Astrocyte (in vitro differentiated cells and primary cell): ENCODE data around the gene C11orf91. TPM values are rescaled to one million over a fixed set of nuclear protein-coding genes. Genes with fewer than 3 reads are reported as not detected.

Experiments
- DNase-seq: peaks from one replicate; pipeline ENCODE4 v3.0.0-alpha.2; 2010; ENCODE audit warnings: low read depth
- FAIRE-seq: peaks from 2 replicates; lab custom pipeline; 2011; peaks lifted over from hg19 to GRCh38; lab: Jason Lieb, UNC
- H2AFZ ChIP-seq: 2 replicates; pipeline ENCODE4 v1.6.0; 2012; ENCODE audit warnings: low read depth, low read length, inconsistent platforms
- H3K27ac ChIP-seq: 2 replicates; pipeline ENCODE4 v1.5.1; 2011; ENCODE audit warnings: low read depth, low read length, inconsistent platforms
- H3K27me3 ChIP-seq: 2 replicates; pipeline ENCODE4 v1.6.0; 2011; ENCODE audit warnings: low read length, inconsistent platforms; ENCODE audit not compliant: insufficient read depth
- H3K36me3 ChIP-seq: 2 replicates; pipeline ENCODE4 v1.5.1; 2011; ENCODE audit warnings: low read length, inconsistent platforms; ENCODE audit not compliant: insufficient read depth
- H3K4me1 ChIP-seq: 2 replicates; pipeline ENCODE4 v1.5.1; 2011; ENCODE audit warnings: low read length, inconsistent platforms; ENCODE audit not compliant: insufficient read depth
- H3K4me2 ChIP-seq: 2 replicates; pipeline ENCODE4 v1.6.0; 2012; ENCODE audit warnings: low read length, inconsistent platforms
- H3K4me3 ChIP-seq: 2 replicates; pipeline ENCODE4 v1.5.1; 2011; ENCODE audit warnings: low read depth, mild to moderate bottlenecking, low read length, inconsistent platforms; ENCODE audit not compliant: insufficient read depth
- H3K79me2 ChIP-seq: 2 replicates; pipeline ENCODE4 v1.6.0; 2012; ENCODE audit warnings: mild to moderate bottlenecking, low read length, inconsistent platforms; ENCODE audit not compliant: insufficient read depth
- H3K9ac ChIP-seq: 2 replicates; pipeline ENCODE4 v1.6.0; 2012; ENCODE audit warnings: mild to moderate bottlenecking, low read length, inconsistent platforms
- H3K9me3 ChIP-seq: 2 replicates; pipeline ENCODE4 v1.5.1; 2012; ENCODE audit warnings: low read depth, mild to moderate bottlenecking, low read length, inconsistent platforms; ENCODE audit not compliant: insufficient read depth
- H4K20me1 ChIP-seq: 2 replicates; pipeline ENCODE4 v1.6.0; 2012; ENCODE audit warnings: low read length, inconsistent platforms; ENCODE audit not compliant: insufficient read depth
- H3K27ac Mint-ChIP-seq: one replicate; pipeline ENCODE4 v1.8.0; 2021; ENCODE audit warnings: mild to moderate bottlenecking, mixed read lengths; ENCODE audit not compliant: unreplicated experiment
- H3K27me3 Mint-ChIP-seq: one replicate; pipeline ENCODE4 v1.8.0; 2021; ENCODE audit warnings: low read depth, mixed read lengths; ENCODE audit not compliant: unreplicated experiment
- H3K36me3 Mint-ChIP-seq: one replicate; pipeline ENCODE4 v1.8.0; 2021; ENCODE audit warnings: low read depth, mixed read lengths; ENCODE audit not compliant: unreplicated experiment
- H3K4me1 Mint-ChIP-seq: one replicate; pipeline ENCODE4 v1.8.0; 2021; ENCODE audit warnings: low read depth, mixed read lengths; ENCODE audit not compliant: unreplicated experiment
- H3K4me3 Mint-ChIP-seq: one replicate; pipeline ENCODE4 v1.8.0; 2021; ENCODE audit warnings: mild to moderate bottlenecking, moderate library complexity, mixed read lengths; ENCODE audit not compliant: unreplicated experiment
- H3K9me3 Mint-ChIP-seq: one replicate; pipeline ENCODE4 v1.8.0; 2021; ENCODE audit warnings: mild to moderate bottlenecking, mixed read lengths; ENCODE audit not compliant: unreplicated experiment
- CTCF ChIP-seq: IDR thresholded peaks from 2 replicates; pipeline ENCODE4 v1.5.1; 2011; ENCODE audit warnings: low read depth, mild to moderate bottlenecking, inconsistent platforms, low read length, moderate library complexity; ENCODE audit not compliant: insufficient read depth
- EZH2 ChIP-seq: IDR thresholded peaks from 2 replicates; pipeline ENCODE4 v1.6.1; 2012; ENCODE audit warnings: mild to moderate bottlenecking, low read length, inconsistent platforms; ENCODE audit not compliant: insufficient read depth
- total RNA-seq: library from RNA; stranded (reverse); gene quantifications from 2 replicates; pipeline ENCODE4 v1.2.1, GENCODE V29; 2021

C11orf91 gene
- total RNA-seq, 1 donor from 2014 or later = not detected

DNA sequence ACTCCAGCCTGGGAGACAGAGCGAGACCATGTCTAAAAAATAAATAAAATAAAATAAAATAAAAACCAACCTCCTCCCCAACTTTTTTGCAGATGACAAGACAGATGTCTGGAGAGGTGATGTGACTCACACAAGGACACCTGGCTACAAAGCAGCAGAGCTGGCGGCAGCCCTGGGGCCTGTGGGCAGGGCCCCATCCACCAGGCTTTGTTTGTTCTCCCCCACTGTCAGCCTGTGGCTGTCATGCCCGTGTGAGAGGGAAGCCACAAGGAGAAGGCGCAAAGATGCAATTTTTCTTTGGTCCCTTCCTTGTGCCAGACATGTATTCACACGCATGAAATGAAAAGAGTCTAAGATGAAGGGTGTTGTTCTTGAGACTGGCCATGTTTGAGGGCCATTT, 19.0 kb upstream of the C11orf91 start:
- FAIRE-seq (no peak), DNase-seq (no peak)
- Histone ChIP-seq H4K20me1 (peaks cover 65% of the 10 kb centered on the region), H3K27me3 (no peaks in the 10 kb centered on the region), H3K9me3 (no peaks in the 10 kb centered on the region), H3K36me3 (peaks cover 52% of the 10 kb centered on the region), H3K4me1 (peaks cover 52% of the 10 kb centered on the region), H3K27ac (peak overlapping the region; percentile 44), H3K4me2 (no peak overlapping the region), H2AFZ (no peak overlapping the region), H3K4me3 (no peak overlapping the region), H3K9ac (no peak overlapping the region), H3K79me2 (peaks cover 92% of the 10 kb centered on the region)
- H3K9me3 Mint-ChIP-seq = no peaks in the 10 kb centered on the region
- peak overlapping the region; percentile 31 for H3K27ac Mint-ChIP-seq
- no peaks in the 10 kb centered on the region for H3K27me3 Mint-ChIP-seq
- no peak overlapping the region for H3K4me3 Mint-ChIP-seq
- no peak for TF ChIP-seq CTCF
- no peak for TF ChIP-seq EZH2
- H3K4me1 Mint-ChIP-seq = peaks cover 47% of the 10 kb centered on the region
- peaks cover 18% of the 10 kb centered on the region for H3K36me3 Mint-ChIP-seq

DNA sequence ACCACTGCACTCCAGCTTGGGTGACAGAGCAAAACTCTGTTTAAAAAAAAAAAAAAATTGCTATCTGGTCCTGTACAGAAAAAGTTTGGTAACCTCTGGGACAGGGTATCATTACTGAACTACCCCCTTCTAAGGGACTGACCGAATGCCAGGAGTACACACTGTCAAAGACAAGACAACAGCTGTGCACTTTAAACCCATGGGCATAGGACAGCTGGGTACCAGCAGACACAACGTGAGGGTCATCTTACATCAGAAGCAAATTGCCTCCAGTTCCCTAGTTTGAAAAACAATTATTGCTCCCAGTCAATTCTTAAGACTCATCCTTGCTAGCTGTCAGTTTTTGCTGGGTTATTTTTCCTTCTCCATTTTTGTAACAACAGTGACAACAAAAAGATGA, 17.8 kb upstream of the C11orf91 start:
- FAIRE-seq = no peak
- no peak overlapping the region for H3K4me3 ChIP-seq
- Mint-ChIP-seq H3K9me3 (no peaks in the 10 kb centered on the region), H3K4me3 (no peak overlapping the region), H3K27me3 (no peaks in the 10 kb centered on the region), H3K27ac (peak overlapping the region; percentile 55), H3K36me3 (peaks cover 18% of the 10 kb centered on the region), H3K4me1 (peaks cover 35% of the 10 kb centered on the region)
- peaks cover 90% of the 10 kb centered on the region for H3K79me2 ChIP-seq
- H2AFZ ChIP-seq = no peak overlapping the region
- no peaks in the 10 kb centered on the region for H3K27me3 ChIP-seq
- H4K20me1 ChIP-seq = peaks cover 64% of the 10 kb centered on the region
- H3K4me2 ChIP-seq = no peak overlapping the region
- DNase-seq = no peak
- peaks cover 41% of the 10 kb centered on the region for H3K4me1 ChIP-seq
- TF ChIP-seq CTCF (no peak), EZH2 (no peak)
- H3K9me3 ChIP-seq = no peaks in the 10 kb centered on the region
- no peak overlapping the region for H3K9ac ChIP-seq
- H3K36me3 ChIP-seq = peaks cover 63% of the 10 kb centered on the region
- H3K27ac ChIP-seq = no peak overlapping the region

DNA sequence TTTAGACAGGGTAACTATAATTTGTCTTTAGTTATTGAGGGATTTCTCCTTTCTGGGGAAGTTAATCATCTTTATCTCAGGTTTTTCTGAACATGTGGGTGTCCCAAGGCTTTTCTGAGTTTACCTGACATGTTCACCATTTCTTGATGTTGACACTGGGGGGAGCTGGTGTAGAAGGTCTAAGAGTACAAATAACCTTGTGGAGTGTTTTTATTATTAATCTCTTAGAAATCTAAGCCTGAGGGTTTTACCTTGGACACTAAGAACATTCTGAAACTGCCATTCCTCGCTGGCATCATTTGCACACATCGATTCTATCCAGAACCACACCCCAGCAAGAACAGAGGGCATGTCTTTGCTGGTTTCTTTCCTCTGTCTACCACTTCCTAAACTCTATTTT, 15.6 kb upstream of the C11orf91 start:
- H3K9me3 ChIP-seq = no peaks in the 10 kb centered on the region
- no peak overlapping the region for H3K4me2 ChIP-seq
- peaks cover 76% of the 10 kb centered on the region for H3K36me3 ChIP-seq
- peaks cover 83% of the 10 kb centered on the region for H3K79me2 ChIP-seq
- DNase-seq (no peak), FAIRE-seq (no peak)
- peaks cover 19% of the 10 kb centered on the region for H3K4me1 ChIP-seq
- H2AFZ ChIP-seq = no peak overlapping the region
- peak overlapping the region; percentile 18 for H3K9ac ChIP-seq
- Mint-ChIP-seq H3K27me3 (no peaks in the 10 kb centered on the region), H3K4me1 (peaks cover 16% of the 10 kb centered on the region), H3K36me3 (peaks cover 8% of the 10 kb centered on the region), H3K4me3 (no peak overlapping the region), H3K27ac (no peak overlapping the region), H3K9me3 (no peaks in the 10 kb centered on the region)
- TF ChIP-seq EZH2 = no peak
- peak; percentile 33 for TF ChIP-seq CTCF
- no peak overlapping the region for H3K4me3 ChIP-seq
- no peaks in the 10 kb centered on the region for H3K27me3 ChIP-seq
- H4K20me1 ChIP-seq = peaks cover 60% of the 10 kb centered on the region
- H3K27ac ChIP-seq = no peak overlapping the region
